ENCODE data around the gene EXTL1. TPM values are rescaled to one million over a fixed set of nuclear protein-coding genes. Genes with fewer than 3 reads are reported as not detected.

The EXTL1 gene
- total and polyA plus RNA-seq, 2 donors (not counting 3 experiments of a cell fraction or from before 2014, with no cell fraction given), result not detected

Small RNAs within 50 kb of the gene (small RNA-seq; reads per million reads assigned to genes)
- gene RF00283 (ENCODE audit: insufficient read depth, insufficient read length, low read depth, low replicate concordance) (not detected), gene RF00492 (ENCODE audit: insufficient read depth, insufficient read length, low read depth, low replicate concordance) (not detected)

Other genes with a start within 250 kb of the EXTL1 start
- gene SELENON, start 221.6 kb upstream of the EXTL1 start, total RNA-seq, result 166 and 182 TPM in 2 replicates
- gene SELENON, start 221.6 kb upstream of the EXTL1 start, polyA plus RNA-seq, result 112 and 117 TPM in 2 replicates
- gene MTFR1L, start 201.8 kb upstream of the EXTL1 start, total RNA-seq, result 33.8 and 34.8 TPM in 2 replicates
- gene MTFR1L, start 201.8 kb upstream of the EXTL1 start, polyA plus RNA-seq, result 39.1 and 45.5 TPM in 2 replicates
- gene AUNIP, start 162.3 kb upstream of the EXTL1 start, total RNA-seq, result 4.5 and 4.8 TPM in 2 replicates
- gene AUNIP, start 162.3 kb upstream of the EXTL1 start, polyA plus RNA-seq, result 1.6 and 1.8 TPM in 2 replicates
- 8.4 and 9.1 TPM in 2 replicates for gene PAQR7, start 146.1 kb upstream of the EXTL1 start, total RNA-seq
- gene PAQR7, start 146.1 kb upstream of the EXTL1 start, polyA plus RNA-seq, result 10.8 and 12.1 TPM in 2 replicates
- 491 and 503 TPM in 2 replicates for gene STMN1, start 115.4 kb upstream of the EXTL1 start, total RNA-seq
- gene STMN1, start 115.4 kb upstream of the EXTL1 start, polyA plus RNA-seq, result 63.6 and 102 TPM in 2 replicates
- gene PAFAH2, start 23.7 kb upstream of the EXTL1 start, total RNA-seq, result 5.0 and 6.9 TPM in 2 replicates
- gene PAFAH2, start 23.7 kb upstream of the EXTL1 start, polyA plus RNA-seq, result 5.0 and 6.0 TPM in 2 replicates
- not detected in 2 replicates for gene SLC30A2, start 24.3 kb downstream of the EXTL1 start, total RNA-seq
- not detected in 2 replicates for gene SLC30A2, start 24.3 kb downstream of the EXTL1 start, polyA plus RNA-seq
- gene TRIM63, start 45.9 kb downstream of the EXTL1 start, total RNA-seq, result not detected in 2 replicates
- gene TRIM63, start 45.9 kb downstream of the EXTL1 start, polyA plus RNA-seq, result not detected in 2 replicates
- gene PDIK1L, start 90.0 kb downstream of the EXTL1 start, total RNA-seq, result 5.6 and 8.0 TPM in 2 replicates
- 1.2 and 1.6 TPM in 2 replicates for gene PDIK1L, start 90.0 kb downstream of the EXTL1 start, polyA plus RNA-seq
- 4.4 and 5.1 TPM in 2 replicates for gene FAM110D, start 137.3 kb downstream of the EXTL1 start, total RNA-seq
- 2.6 and 3.8 TPM in 2 replicates for gene FAM110D, start 137.3 kb downstream of the EXTL1 start, polyA plus RNA-seq
- gene C1orf232, start 147.2 kb downstream of the EXTL1 start, total RNA-seq, result not detected in 2 replicates
- gene C1orf232, start 147.2 kb downstream of the EXTL1 start, polyA plus RNA-seq, result not detected in 2 replicates
- gene ZNF593, start 148.1 kb downstream of the EXTL1 start, total RNA-seq, result 30.5 and 41.0 TPM in 2 replicates
- gene ZNF593, start 148.1 kb downstream of the EXTL1 start, polyA plus RNA-seq, result 71.0 and 108 TPM in 2 replicates
- gene ZNF593OS, start 150.1 kb downstream of the EXTL1 start, total RNA-seq, result not detected in 2 replicates
- gene ZNF593OS, start 150.1 kb downstream of the EXTL1 start, polyA plus RNA-seq, result not detected in 2 replicates
- not detected in 2 replicates for gene CNKSR1, start 155.7 kb downstream of the EXTL1 start, total RNA-seq
- 0.19 and 0.22 TPM in 2 replicates for gene CNKSR1, start 155.7 kb downstream of the EXTL1 start, polyA plus RNA-seq
- gene CATSPER4, start 168.8 kb downstream of the EXTL1 start, total RNA-seq, result not detected in 2 replicates
- gene CATSPER4, start 168.8 kb downstream of the EXTL1 start, polyA plus RNA-seq, result not detected in 2 replicates
- 16.2 and 17.8 TPM in 2 replicates for gene CEP85, start 212.4 kb downstream of the EXTL1 start, total RNA-seq
- gene CEP85, start 212.4 kb downstream of the EXTL1 start, polyA plus RNA-seq, result 15.2 and 16.1 TPM in 2 replicates